SK-N-MC (cell line): ENCODE measurements around the gene ANKRD13D.

Experiments
- EZH2 ChIP-seq: fragments of 200-600 bp; sonication (generic); IDR thresholded peaks from one replicate; pipeline ENCODE4 v1.6.1; 2017; ENCODE audit warnings: antibody characterized with exemption
- FOXP2 ChIP-seq: optimal IDR thresholded peaks from 2 replicates; pipeline ENCODE3; 2011; ENCODE audit warnings: mild to moderate bottlenecking, moderate library complexity; ENCODE audit not compliant: insufficient read depth; ENCODE audit errors: extremely low read length, control extremely low read depth
- POLR2AphosphoS5 ChIP-seq: IDR thresholded peaks from 2 replicates; pipeline ENCODE4 v1.6.1; 2012; ENCODE audit warnings: mild to moderate bottlenecking, low read depth, low read length, borderline replicate concordance

- TF ChIP-seq POLR2AphosphoS5 (no peak), EZH2 (no peak), FOXP2 (no peak)
Measured at GRCh38 chr11:67282876-67283371, 6.2 kb upstream of the ANKRD13D start.
